HepG2 (cell line): ENCODE data around the gene TYMP. TPM values are rescaled to one million over a fixed set of nuclear protein-coding genes. Genes with fewer than 3 reads are reported as not detected.

ENCODE experiments used
- ATAD3A ChIP-seq: sonication (generic); formaldehyde crosslinking; IDR thresholded peaks from 2 replicates; pipeline ENCODE4 v1.4.0; 2020; ENCODE audit warnings: missing genetic modification reagents
- BRD4 ChIP-seq: sonication (generic); formaldehyde crosslinking; IDR thresholded peaks from 2 replicates; pipeline ENCODE4 v1.4.0; 2020; ENCODE audit warnings: missing genetic modification reagents
- GABPB1 ChIP-seq: IDR thresholded peaks from 2 replicates; pipeline ENCODE4 v1.6.1; 2016; ENCODE audit warnings: mild to moderate bottlenecking, missing genetic modification reagents, moderate library complexity, missing compliant biosample characterization
- HDAC1 ChIP-seq: sonication (generic); formaldehyde crosslinking; IDR thresholded peaks from 2 replicates; pipeline ENCODE4 v1.5.1; 2020; ENCODE audit warnings: mild to moderate bottlenecking, missing genetic modification reagents
- HNRNPK ChIP-seq: fragments of 200-400 bp; formaldehyde crosslinking; IDR thresholded peaks from 2 replicates; pipeline ENCODE4 v1.6.1; 2018; ENCODE audit warnings: low read length, low read depth, moderate library complexity, mild to moderate bottlenecking; ENCODE audit not compliant: poor library complexity, severe bottlenecking
- JUNB ChIP-seq: sonication (generic); formaldehyde crosslinking; IDR thresholded peaks from 2 replicates; pipeline ENCODE4 v1.8.0; 2022; ENCODE audit warnings: missing genetic modification reagents, mild to moderate bottlenecking, borderline replicate concordance
- NRL ChIP-seq: sonication (generic); formaldehyde crosslinking; IDR thresholded peaks from 2 replicates; pipeline ENCODE4 v1.5.0; 2020; ENCODE audit warnings: missing genetic modification reagents, mild to moderate bottlenecking, moderate library complexity, borderline replicate concordance
- SMC3 ChIP-seq: IDR thresholded peaks from 2 replicates; pipeline ENCODE4 v1.6.1; 2011; ENCODE audit warnings: low read length, improper control_type of control experiment
- TAF15 ChIP-seq: fragments of 200-400 bp; formaldehyde crosslinking; IDR thresholded peaks from one replicate; pipeline ENCODE4 v1.6.1; 2018; ENCODE audit warnings: mild to moderate bottlenecking, low read depth, low read length; ENCODE audit not compliant: poor library complexity, severe bottlenecking
- TBX2 ChIP-seq: sonication (generic); formaldehyde crosslinking; IDR thresholded peaks from 2 replicates; pipeline ENCODE4 v1.5.0; 2020; ENCODE audit warnings: missing genetic modification reagents, mild to moderate bottlenecking, borderline replicate concordance
- ZNF138 ChIP-seq: sonication (generic); formaldehyde crosslinking; IDR thresholded peaks from 2 replicates; pipeline ENCODE4 v1.5.0; 2020; ENCODE audit warnings: mild to moderate bottlenecking, low read depth, missing genetic modification reagents
- ZNF607 ChIP-seq: sonication (generic); formaldehyde crosslinking; IDR thresholded peaks from 2 replicates; pipeline ENCODE4 v1.5.1; 2020; ENCODE audit warnings: missing genetic modification reagents, mild to moderate bottlenecking, borderline replicate concordance
- ZNF720 ChIP-seq: sonication (generic); formaldehyde crosslinking; IDR thresholded peaks from 2 replicates; pipeline ENCODE4 v1.4.0; 2020; ENCODE audit warnings: missing genetic modification reagents
- ZNF850 ChIP-seq: sonication (generic); formaldehyde crosslinking; conservative IDR thresholded peaks from 2 replicates; pipeline ENCODE4 v1.9.0; 2021; ENCODE audit warnings: mild to moderate bottlenecking, missing genetic modification reagents
- polyA plus RNA-seq, 8 experiments: library from polyadenylated mRNA; depleted of rRNA in 3 of 8; stranded (reverse) in 7 of 8; unstranded in 1 of 8; fragments of >200 nt; fragmentation: Illumina TruSeq in 4 of 8; extraction: Trizol in 4 of 8; gene quantifications; 2 replicates each; pipeline versions ENCODE4 v1.2.1 to v1.2.3, GENCODE V29; 2011 to 2016; ENCODE audit warnings: low read depth in 4 of 8, missing spikeins in 1 of 8, mixed read lengths in 1 of 8; ENCODE audit not compliant: insufficient read depth in 1 of 8
- total RNA-seq, 5 experiments: library from RNA; depleted of rRNA; stranded (reverse); fragments of >200 nt; fragmentation: Illumina TruSeq; extraction: Trizol; gene quantifications; 2 replicates each; pipeline ENCODE4 v1.2.3, GENCODE V29; 2016; ENCODE audit warnings: low read depth in 1 of 5
- TF ChIP-seq, protein P1 (sequence below): sonication (generic); formaldehyde crosslinking; IDR thresholded peaks from 2 replicates; pipeline ENCODE4 v1.4.0; 2020; ENCODE audit warnings: missing genetic modification reagents
- TF ChIP-seq, protein P2 (sequence below): sonication (generic); formaldehyde crosslinking; IDR thresholded peaks from 2 replicates; pipeline ENCODE4 v1.4.0; 2020; ENCODE audit warnings: missing genetic modification reagents
- TF ChIP-seq, protein P3 (sequence below): sonication (generic); formaldehyde crosslinking; IDR thresholded peaks from 2 replicates; pipeline ENCODE4 v1.9.0; 2022; ENCODE audit warnings: missing genetic modification reagents, mild to moderate bottlenecking, borderline replicate concordance
- TF ChIP-seq, protein P4 (sequence below): sonication (generic); formaldehyde crosslinking; IDR thresholded peaks from 2 replicates; pipeline ENCODE4 v1.8.0; 2022; ENCODE audit warnings: mild to moderate bottlenecking, missing genetic modification reagents, moderate library complexity
- TF ChIP-seq, protein P5 (sequence below): IDR thresholded peaks from 2 replicates; pipeline ENCODE4 v1.6.1; 2016

The TYMP gene
- total and polyA plus RNA-seq, 2 of the 13 experiments (the other 11 are each of a cell fraction or from before 2014, with no cell fraction given): 3.9 to 4.3 TPM

DNA sequence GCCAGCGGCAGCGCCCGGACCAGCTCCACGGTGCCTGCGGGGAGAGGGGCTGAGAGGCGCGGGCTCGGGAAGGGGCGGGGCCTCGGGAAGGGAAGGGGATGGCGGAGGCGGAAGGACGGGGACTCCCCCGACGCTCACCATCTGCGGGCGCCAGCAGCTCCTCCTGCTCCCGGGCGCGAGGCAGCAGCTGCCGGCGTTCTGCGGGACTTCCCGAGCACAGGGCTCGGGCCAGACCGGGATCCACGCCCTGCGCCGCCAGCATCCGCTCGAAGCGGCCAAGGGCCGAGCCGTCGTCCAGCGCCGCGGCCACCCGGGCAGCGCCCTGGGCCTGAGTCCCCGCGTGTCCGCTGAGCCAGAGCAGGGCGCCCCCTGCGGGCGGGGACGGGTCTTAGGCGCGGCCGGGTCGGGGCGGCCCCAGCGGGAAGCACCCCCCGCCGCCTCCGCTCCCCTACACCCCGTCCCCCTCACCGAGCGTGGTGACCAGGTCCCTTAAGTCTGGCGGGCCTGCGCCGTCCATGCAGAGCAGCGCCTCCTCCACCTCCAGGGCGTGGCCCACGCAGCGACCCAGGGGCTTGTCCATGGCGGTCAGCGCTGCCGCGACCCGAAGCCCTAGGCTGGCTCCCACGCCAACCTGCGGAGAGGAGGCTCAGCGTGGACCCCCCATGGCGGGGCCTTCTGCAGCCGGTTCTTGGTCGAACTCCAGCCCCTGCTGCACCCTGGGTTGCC is 3.5 kb downstream of the TYMP start (continued):
- TF ChIP-seq, protein P1, sequence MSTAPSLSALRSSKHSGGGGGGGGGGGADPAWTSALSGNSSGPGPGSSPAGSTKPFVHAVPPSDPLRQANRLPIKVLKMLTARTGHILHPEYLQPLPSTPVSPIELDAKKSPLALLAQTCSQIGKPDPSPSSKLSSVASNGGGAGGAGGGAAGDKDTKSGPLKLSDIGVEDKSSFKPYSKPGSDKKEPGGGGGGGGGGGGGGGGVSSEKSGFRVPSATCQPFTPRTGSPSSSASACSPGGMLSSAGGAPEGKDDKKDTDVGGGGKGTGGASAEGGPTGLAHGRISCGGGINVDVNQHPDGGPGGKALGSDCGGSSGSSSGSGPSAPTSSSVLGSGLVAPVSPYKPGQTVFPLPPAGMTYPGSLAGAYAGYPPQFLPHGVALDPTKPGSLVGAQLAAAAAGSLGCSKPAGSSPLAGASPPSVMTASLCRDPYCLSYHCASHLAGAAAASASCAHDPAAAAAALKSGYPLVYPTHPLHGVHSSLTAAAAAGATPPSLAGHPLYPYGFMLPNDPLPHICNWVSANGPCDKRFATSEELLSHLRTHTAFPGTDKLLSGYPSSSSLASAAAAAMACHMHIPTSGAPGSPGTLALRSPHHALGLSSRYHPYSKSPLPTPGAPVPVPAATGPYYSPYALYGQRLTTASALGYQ: peak; percentile 58; the same call in 1 of the 2 replicates
- TF ChIP-seq, protein P2, sequence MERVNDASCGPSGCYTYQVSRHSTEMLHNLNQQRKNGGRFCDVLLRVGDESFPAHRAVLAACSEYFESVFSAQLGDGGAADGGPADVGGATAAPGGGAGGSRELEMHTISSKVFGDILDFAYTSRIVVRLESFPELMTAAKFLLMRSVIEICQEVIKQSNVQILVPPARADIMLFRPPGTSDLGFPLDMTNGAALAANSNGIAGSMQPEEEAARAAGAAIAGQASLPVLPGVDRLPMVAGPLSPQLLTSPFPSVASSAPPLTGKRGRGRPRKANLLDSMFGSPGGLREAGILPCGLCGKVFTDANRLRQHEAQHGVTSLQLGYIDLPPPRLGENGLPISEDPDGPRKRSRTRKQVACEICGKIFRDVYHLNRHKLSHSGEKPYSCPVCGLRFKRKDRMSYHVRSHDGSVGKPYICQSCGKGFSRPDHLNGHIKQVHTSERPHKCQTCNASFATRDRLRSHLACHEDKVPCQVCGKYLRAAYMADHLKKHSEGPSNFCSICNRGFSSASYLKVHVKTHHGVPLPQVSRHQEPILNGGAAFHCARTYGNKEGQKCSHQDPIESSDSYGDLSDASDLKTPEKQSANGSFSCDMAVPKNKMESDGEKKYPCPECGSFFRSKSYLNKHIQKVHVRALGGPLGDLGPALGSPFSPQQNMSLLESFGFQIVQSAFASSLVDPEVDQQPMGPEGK (CRISPR knock-in tag): peak; percentile 8; the same call in 1 of the 2 replicates
- TF ChIP-seq, protein P3, sequence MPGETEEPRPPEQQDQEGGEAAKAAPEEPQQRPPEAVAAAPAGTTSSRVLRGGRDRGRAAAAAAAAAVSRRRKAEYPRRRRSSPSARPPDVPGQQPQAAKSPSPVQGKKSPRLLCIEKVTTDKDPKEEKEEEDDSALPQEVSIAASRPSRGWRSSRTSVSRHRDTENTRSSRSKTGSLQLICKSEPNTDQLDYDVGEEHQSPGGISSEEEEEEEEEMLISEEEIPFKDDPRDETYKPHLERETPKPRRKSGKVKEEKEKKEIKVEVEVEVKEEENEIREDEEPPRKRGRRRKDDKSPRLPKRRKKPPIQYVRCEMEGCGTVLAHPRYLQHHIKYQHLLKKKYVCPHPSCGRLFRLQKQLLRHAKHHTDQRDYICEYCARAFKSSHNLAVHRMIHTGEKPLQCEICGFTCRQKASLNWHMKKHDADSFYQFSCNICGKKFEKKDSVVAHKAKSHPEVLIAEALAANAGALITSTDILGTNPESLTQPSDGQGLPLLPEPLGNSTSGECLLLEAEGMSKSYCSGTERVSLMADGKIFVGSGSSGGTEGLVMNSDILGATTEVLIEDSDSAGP (CRISPR knock-in tag): 0 out of 2 replicates have a peak, but pooled peaks have one; percentile 36
- TF ChIP-seq, protein P4, sequence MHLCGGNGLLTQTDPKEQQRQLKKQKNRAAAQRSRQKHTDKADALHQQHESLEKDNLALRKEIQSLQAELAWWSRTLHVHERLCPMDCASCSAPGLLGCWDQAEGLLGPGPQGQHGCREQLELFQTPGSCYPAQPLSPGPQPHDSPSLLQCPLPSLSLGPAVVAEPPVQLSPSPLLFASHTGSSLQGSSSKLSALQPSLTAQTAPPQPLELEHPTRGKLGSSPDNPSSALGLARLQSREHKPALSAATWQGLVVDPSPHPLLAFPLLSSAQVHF (CRISPR knock-in tag): peak; percentile 85
- TF ChIP-seq ZNF850 (CRISPR knock-in tag) (0 out of 2 replicates have a peak, but pooled peaks have one; percentile 40), GABPB1 (CRISPR knock-in tag) (no peak; the same call in 1 of the 2 replicates), NRL (CRISPR knock-in tag) (peak; percentile 12; the same call in 1 of the 2 replicates), ZNF138 (CRISPR knock-in tag) (0 out of 2 replicates have a peak, but pooled peaks have one; percentile 62), ATAD3A (CRISPR knock-in tag) (0 out of 2 replicates have a peak, but pooled peaks have one; percentile 42), ZNF720 (no peak), BRD4 (CRISPR knock-in tag) (no peak), HDAC1 (CRISPR knock-in tag) (peak; percentile 16; the same call in 1 of the 2 replicates), ZNF607 (0 out of 2 replicates have a peak, but pooled peaks have one; percentile 70), JUNB (CRISPR knock-in tag) (peak; percentile 12; the same call in 1 of the 2 replicates), TAF15 (peak; percentile 53), SMC3 (no peak), HNRNPK (peak; percentile 76), TBX2 (no peak)
- TF ChIP-seq, protein P5, sequence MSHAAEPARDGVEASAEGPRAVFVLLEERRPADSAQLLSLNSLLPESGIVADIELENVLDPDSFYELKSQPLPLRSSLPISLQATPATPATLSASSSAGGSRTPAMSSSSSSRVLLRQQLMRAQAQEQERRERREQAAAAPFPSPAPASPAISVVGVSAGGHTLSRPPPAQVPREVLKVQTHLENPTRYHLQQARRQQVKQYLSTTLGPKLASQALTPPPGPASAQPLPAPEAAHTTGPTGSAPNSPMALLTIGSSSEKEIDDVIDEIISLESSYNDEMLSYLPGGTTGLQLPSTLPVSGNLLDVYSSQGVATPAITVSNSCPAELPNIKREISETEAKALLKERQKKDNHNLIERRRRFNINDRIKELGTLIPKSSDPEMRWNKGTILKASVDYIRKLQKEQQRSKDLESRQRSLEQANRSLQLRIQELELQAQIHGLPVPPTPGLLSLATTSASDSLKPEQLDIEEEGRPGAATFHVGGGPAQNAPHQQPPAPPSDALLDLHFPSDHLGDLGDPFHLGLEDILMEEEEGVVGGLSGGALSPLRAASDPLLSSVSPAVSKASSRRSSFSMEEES: no peak
